Gastrocnemius medialis (tissue), 4 donors: ENCODE data around the gene SFT2D2.

Source experiments
- CTCF ChIP-seq, 5 experiments: fragments of 450-650 bp in 3 of 5; fragments of 200-600 bp in 2 of 5; sonication (generic) in 2 of 5; IDR thresholded peaks in 4 of 5; conservative IDR thresholded peaks in 1 of 5; 1 replicate in 4 of 5; 2 replicates in 1 of 5; pipeline ENCODE4 v1.5.1; 2016 to 2019; ENCODE audit warnings: antibody characterized with exemption in 5 of 5, mild to moderate bottlenecking in 3 of 5, moderate library complexity in 3 of 5
- POLR2A ChIP-seq, 2 donors: fragments of 450-650 bp; IDR thresholded peaks; one replicate each; pipeline ENCODE4 v1.6.1; 2017; ENCODE audit warnings: antibody characterized with exemption in 2 of 2, mild to moderate bottlenecking in 2 of 2, moderate library complexity in 2 of 2

- no peak for TF ChIP-seq CTCF (IDR thresholded peaks at IDR 0.05 in 4 of 5, conservative IDR thresholded peaks at IDR 0.05 in 1 of 5)
- no peak for TF ChIP-seq POLR2A (IDR thresholded peaks at IDR 0.05)
These were observed 37.3 kb downstream of the SFT2D2 start for GRCh38 chr1:168263130-168263529.
